NB4 (cell line): ENCODE measurements around the gene GRIK2.

Experiments
- CTCF ChIP-seq: IDR thresholded peaks from one replicate; pipeline ENCODE4 v1.5.1; 2012; ENCODE audit warnings: low read depth, low read length
- MAX ChIP-seq: IDR thresholded peaks from 2 replicates; pipeline ENCODE4 v1.6.1; 2011; ENCODE audit warnings: low read depth, low read length
- POLR2A ChIP-seq: IDR thresholded peaks from 2 replicates; pipeline ENCODE4 v1.6.1; 2011; ENCODE audit warnings: mild to moderate bottlenecking; ENCODE audit not compliant: insufficient read length; ENCODE audit errors: extremely low read depth

- TF ChIP-seq CTCF (no peak), POLR2A (no peak), MAX (no peak)
Observed at GRCh38 chr6:101662111-101662897, 268.8 kb downstream of the GRIK2 start.
